HS-5 (cell line): ENCODE results near the gene TBC1D7.

Experiments used
- DNase-seq: peaks from one replicate; pipeline ENCODE4 v3.0.0-alpha.2; 2012; ENCODE audit warnings: low read depth

Gene TBC1D7

GRCh38 chr6:13328076-13328874 lies at the start of gene TBC1D7:
TSS of gene TBC1D7 (minus strand) at chr6:13328537. CDS start at chr6:13326898, 1,639 bp downstream.
- peak; percentile 65 for DNase-seq

- no peak for DNase-seq
Measured at GRCh38 chr6:13377054-13377758, 48.9 kb upstream of the TBC1D7 start.

- no peak for DNase-seq
Measured at GRCh38 chr6:13375360-13375878, 47.1 kb upstream of the TBC1D7 start.

- DNase-seq, result no peak
Measured at GRCh38 chr6:13373919-13374318, 45.6 kb upstream of the TBC1D7 start.

- no peak for DNase-seq
Measured at GRCh38 chr6:13373488-13373886, 45.1 kb upstream of the TBC1D7 start.

GRCh38 chr6:13372688-13373487 lies 44.6 kb upstream of the TBC1D7 start:
- DNase-seq, result no peak

GRCh38 chr6:13372076-13372475 lies 43.7 kb upstream of the TBC1D7 start:
- DNase-seq, result no peak

- no peak for DNase-seq
Measured at GRCh38 chr6:13371421-13372072, 43.2 kb upstream of the TBC1D7 start.

GRCh38 chr6:13370623-13371022 lies 42.3 kb upstream of the TBC1D7 start:
- DNase-seq, result no peak

GRCh38 chr6:13369591-13369990 lies 41.3 kb upstream of the TBC1D7 start:
- DNase-seq, result no peak

- DNase-seq, result no peak
Measured at GRCh38 chr6:13368731-13369115, 40.4 kb upstream of the TBC1D7 start.

- DNase-seq, result no peak
Measured at GRCh38 chr6:13368079-13368730, 39.9 kb upstream of the TBC1D7 start.

- no peak for DNase-seq
Measured at GRCh38 chr6:13367396-13367795, 39.1 kb upstream of the TBC1D7 start.

- DNase-seq, result no peak
Measured at GRCh38 chr6:13365320-13365719, 37.0 kb upstream of the TBC1D7 start.

GRCh38 chr6:13364842-13365241 lies 36.5 kb upstream of the TBC1D7 start:
- DNase-seq, result no peak

GRCh38 chr6:13362412-13362811 lies 34.1 kb upstream of the TBC1D7 start:
- no peak for DNase-seq

- no peak for DNase-seq
Measured at GRCh38 chr6:13360671-13361540, 32.6 kb upstream of the TBC1D7 start.

GRCh38 chr6:13359287-13359686 lies 30.9 kb upstream of the TBC1D7 start:
- DNase-seq, result no peak

GRCh38 chr6:13358511-13358910 lies 30.2 kb upstream of the TBC1D7 start:
- no peak for DNase-seq

- no peak for DNase-seq
Measured at GRCh38 chr6:13357551-13358075, 29.3 kb upstream of the TBC1D7 start.
